GM18505 (cell line): ENCODE measurements around the gene C8B.

ENCODE experiments used
- ATAC-seq: cut with Tn5 transposase; IDR thresholded peaks from one replicate; pipeline ENCODE4 v1.9.1; 2021; ENCODE audit not compliant: unreplicated experiment
- POLR2A ChIP-seq: IDR thresholded peaks from 4 replicates; pipeline ENCODE4 v1.6.1; 2011; ENCODE audit warnings: borderline replicate concordance; ENCODE audit not compliant: insufficient read depth, insufficient read length; ENCODE audit errors: extremely low read depth

Gene C8B

DNA sequence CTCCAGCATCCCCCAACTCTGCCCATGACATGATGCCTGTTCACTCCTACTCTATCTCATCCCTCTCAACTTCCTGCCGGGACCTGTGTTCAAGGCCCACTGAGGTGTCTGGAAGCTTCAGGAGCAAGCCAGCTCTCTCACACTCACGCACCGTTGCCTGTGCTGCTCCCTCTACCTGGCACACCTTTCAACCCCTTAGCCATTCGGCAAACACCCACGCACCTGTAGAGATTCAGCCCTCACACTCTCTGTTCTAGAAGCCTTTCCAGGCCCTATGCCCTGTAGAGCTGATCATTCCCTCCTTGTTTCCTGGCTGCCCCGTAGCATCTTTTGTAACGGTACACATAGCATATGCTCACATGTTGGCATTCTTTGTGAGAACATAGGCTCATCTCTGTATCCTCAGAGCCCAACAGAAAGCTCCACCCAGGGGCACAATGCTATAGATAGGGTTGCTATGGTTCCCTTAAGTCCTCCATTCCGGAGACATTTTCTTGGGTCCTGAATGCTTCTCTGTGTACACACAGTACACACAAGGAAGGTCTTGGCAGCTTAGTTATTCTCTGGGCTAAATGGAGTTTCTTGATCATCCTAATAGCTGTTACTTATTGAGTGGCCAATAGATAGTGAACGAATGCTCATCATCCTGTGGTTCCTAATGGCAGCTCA, 1.3 kb downstream of the C8B start:
- TF ChIP-seq POLR2A = no peak

DNA sequence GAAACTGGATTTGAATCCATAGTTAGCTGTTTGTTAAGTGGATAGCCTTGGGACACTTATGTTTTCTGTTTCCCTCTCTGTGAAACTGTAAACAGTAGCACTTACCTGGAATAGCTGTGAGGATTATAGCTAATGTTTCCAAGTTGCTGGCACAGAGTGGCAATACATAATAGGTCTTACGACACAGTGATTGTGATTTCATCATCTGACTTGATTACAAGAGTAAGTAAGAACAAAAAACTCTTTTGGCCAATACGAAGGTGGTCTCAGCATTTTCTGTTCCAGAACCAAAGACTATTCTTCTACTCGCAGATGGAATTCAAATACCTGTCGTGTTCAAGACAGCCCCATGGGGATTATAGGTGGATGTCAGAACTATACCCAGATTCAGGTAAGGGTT, 2.1 kb downstream of the C8B start:
- TF ChIP-seq POLR2A = no peak
- no peak for ATAC-seq

More for the DNA sequence above, 1.3 kb downstream of the C8B start:
- ATAC-seq = no peak

DNA sequence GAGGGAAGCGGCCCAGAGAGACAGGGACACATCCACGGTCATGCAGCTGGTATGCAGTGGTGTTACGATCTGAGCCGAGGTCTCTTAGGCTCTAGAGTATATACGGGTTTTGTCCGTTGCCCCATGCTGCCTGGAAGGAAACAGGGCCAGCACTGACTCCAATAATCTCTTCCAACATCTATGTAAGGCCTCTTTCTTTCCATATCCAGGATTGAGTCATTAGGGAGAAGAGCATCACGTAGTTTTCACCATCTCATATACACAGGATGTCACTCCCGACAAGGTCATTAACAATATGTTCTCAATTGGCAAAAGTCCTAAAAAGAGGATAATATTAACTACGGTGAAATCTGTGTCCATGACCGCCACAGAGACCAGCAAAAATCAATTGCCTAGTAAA, 4.4 kb downstream of the C8B start:
- ATAC-seq = no peak
- TF ChIP-seq POLR2A = no peak

DNA sequence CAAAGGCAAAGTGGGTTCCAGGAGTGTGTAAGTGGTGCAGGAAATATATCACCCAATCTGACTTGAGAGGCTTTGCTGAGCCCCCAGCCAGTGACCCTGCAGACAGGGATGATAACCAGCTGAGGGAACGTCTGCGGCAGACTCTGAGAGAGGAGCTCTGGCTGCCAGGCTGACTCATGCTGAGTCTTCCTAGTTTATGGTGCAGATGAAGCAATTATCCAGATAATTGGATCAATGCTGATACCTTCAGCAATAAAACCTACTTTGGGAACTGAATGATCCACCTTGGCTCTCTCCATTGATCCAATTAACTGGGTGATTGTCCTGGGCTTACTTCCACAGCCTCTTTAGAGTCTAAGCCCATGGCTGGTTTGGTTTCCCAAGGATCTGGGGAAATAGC, 7.3 kb downstream of the C8B start:
- no peak for TF ChIP-seq POLR2A
- ATAC-seq = no peak

DNA sequence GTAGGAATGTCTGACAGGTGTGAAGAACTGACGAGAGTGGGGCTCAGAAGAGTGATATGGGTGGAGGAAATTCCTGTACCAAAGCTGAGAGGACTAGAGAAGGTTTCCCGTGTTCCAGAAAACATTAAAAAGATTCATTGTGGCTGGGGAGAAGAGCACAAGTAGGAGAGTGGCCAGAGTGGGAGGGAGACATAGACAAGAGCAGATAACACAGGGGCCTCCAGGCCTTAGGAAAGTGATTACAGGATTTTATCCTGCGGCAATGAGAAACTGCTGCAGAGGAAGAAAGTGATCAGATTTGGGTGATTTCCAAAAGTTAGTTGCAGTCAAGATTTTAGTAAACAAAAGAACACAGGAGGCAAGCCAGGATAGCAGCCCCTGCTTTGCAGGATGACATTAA, 7.9 kb downstream of the C8B start:
- no peak for ATAC-seq
- no peak for TF ChIP-seq POLR2A

DNA sequence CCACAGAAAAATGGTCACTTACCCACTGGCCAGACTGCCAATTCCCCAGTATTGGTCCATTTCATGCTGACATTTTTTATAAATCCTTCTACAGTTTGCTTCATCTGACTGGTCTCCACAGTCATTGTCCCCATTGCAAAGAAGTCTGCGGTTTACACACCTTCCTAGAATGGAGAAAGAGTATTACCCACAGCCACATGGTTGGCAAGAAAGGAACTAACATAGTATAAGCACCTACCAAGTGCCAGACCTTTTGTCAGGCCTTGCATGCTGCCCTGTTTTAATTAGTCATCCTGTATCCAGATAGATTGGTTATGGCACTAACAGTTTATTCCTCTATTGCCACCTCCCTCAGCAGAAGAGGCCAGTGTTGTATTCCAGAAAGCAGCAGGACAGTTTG, 11.2 kb downstream of the C8B start:
- no peak for ATAC-seq
- no peak for TF ChIP-seq POLR2A

DNA sequence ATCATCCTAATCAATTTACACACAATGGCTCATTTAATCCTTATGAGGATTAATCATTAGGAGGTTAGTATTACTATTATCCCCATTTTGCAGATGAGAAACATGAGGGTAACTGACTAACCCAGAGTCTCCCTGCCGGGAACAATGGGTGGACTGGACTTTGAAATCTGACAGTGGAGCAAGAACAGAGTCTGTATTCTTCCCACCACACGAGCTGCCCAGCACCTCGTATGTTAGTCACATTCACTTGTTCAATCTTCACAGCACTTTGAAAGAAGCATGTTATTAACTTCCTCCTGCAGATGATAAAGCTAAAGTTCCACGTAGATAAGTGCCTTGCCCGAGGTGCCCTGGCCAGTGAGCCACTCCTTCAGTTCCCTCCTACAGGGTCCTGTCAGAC, 12.4 kb downstream of the C8B start:
- no peak for ATAC-seq
- TF ChIP-seq POLR2A = no peak

DNA sequence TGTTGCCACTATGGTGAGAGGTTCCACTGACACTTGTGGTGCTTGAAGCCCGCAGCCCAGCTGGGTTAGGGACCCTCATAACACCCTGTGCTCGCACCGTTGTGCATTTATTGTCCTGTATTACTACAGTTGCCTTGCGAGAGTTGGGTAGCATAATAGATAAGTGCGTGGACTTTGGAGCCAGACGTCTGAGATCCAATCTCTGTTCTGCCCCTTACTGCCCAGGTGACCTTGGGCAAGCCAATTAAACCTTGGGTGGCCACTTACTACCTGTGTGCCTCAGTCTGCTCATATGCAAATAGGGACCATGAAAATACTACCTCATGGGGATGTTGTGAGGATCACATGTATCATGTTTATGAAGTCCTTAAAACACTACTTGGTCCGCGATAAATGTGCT, 13.3 kb downstream of the C8B start:
- TF ChIP-seq POLR2A = no peak
- ATAC-seq = no peak

DNA sequence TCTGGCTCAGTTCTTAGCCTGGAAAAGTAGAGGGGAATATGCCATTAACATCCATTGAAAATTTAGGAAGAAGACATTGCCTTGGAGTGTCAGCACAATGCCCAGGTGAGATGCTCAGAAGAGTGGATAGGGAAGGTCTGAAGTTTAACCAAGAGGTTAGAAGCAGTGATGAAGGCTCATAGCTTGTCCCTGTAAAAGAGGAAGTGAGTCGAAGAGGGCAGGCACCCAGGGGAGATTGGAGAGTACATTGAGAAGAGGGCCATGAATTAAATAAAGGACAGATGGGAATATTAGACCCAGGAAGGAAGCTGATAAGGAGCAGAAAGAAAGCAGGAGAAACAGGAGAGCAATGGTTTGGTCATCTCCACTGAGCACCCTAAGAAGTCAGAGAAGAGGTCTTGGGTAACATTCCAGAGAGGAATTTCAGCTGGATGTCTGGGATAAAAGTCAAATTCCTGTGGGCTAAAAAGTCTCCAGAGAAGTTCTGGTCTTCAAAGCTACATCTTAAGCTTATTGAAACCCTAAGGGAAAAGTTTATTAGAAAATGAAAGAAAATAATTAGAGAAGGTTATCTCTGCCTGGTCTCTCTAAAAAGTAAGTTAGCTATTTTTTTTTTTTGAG, 17.3 kb downstream of the C8B start:
- ATAC-seq = no peak
- no peak for TF ChIP-seq POLR2A

DNA sequence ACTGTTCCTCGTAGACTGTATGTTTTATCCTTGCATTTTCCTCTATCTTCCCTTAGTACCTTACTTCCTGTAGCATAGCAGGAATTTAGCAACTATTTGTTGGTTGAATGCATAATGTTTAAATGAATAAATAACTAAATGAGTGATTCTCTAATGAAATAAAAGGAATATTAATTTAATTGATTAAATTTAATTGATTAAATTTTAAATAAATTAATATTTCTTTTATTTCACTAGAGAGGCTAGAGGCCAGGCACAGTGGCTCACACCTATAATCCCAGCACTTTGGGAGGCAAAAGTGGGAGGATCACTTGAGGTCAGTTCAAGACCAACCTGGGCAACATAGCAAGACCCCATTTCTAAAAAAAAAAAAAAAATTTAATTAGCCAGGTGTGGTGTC, 25.8 kb downstream of the C8B start:
- no peak for TF ChIP-seq POLR2A
- no peak for ATAC-seq

DNA sequence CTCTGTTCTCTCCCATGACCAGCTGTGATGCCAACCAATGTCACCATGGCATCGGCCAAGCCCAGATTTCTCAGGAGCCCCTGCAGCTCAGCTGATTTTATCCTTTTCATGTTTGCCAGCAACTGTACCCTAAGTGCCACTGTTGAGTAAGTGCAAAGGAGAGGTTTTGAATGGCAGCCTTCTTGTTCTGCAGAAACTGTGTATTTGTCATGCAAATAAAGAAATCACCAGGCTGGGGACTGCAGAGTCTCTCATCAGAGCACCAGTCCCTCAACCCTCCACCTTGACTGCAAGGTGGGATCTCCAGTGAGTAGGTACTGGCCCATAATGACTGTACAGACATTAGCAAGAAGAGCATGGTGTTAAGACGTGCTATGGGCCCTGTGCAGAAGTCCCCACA, 26.6 kb downstream of the C8B start:
- no peak for TF ChIP-seq POLR2A
- no peak for ATAC-seq

DNA sequence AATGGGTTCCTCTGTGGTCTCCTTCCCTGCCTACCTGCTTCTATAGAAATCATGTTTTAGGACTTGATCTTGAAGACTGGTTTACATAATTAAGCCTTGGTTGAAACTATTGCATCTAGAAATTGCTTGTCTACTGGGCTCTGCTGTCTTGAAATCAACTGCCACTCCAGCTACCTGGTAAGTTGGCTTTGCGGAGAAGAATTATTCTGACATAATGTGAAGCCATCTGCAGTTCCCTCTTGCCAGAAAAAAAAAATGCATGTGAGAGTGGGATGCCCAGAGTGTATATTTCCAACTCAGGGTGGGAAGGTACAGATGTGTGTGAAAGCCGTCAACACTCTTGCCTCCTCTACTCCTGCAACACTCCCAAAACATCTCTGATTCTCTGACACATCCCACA, 27.2 kb downstream of the C8B start:
- no peak for ATAC-seq
- TF ChIP-seq POLR2A = no peak

DNA sequence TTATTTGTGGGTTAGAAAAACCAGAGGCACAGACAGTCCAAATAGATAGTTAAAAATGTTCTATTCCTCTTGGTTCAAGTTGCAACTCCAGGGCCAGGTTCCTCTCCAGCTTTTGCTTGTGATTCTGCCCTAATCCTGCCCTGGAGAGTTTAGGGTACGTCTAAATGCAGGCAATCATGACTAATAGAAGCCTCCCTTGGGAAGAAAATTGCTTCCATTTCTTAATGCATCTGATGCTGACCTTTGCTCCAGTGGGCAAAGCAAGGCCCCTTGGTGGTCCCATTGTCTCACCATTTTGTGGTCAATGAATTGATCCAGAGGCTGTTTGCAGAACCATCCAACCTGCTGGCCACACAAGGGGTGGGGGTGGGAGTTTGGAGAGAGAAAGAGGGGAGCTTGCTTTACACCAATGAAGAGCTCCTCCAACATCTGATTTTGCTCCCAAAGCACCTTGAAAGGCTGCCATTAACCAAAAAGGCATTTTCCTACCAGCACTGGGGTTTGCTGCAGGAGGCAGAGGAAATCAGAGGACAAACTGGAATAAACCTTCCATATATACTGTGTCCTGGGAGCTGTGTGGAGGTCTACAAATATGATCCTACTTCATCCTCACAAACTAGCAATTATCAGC, 31.3 kb downstream of the C8B start:
- no peak for TF ChIP-seq POLR2A
- no peak for ATAC-seq

DNA sequence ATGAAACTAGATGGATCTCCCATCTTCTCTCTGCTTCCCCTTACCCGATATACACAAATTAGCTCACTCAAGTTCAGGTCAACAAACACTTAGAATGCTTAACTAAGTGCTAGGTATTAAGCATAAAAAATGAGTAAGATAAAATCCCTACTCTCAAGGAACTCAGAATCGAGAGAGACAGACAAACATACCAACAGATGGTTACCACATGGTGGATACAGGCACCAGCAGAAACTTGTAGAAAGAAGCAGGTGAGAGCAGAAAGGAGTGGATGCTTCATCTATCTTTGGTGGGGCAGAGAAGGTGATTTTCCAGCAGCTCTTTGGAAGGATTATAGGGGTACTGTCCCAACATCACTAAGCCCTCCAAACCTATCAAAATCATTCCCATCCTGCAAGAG, 32.2 kb downstream of the C8B start:
- no peak for ATAC-seq
- TF ChIP-seq POLR2A = no peak
